Measurements from ENCODE around the gene MACF1. TPM values are rescaled to one million over a fixed set of nuclear protein-coding genes. Genes with fewer than 3 reads are reported as not detected.

Gene MACF1
- total and polyA plus RNA-seq, 2 donors (not counting 1 experiment from before 2014, with no cell fraction given): 64.1 to 159 TPM

DNA sequence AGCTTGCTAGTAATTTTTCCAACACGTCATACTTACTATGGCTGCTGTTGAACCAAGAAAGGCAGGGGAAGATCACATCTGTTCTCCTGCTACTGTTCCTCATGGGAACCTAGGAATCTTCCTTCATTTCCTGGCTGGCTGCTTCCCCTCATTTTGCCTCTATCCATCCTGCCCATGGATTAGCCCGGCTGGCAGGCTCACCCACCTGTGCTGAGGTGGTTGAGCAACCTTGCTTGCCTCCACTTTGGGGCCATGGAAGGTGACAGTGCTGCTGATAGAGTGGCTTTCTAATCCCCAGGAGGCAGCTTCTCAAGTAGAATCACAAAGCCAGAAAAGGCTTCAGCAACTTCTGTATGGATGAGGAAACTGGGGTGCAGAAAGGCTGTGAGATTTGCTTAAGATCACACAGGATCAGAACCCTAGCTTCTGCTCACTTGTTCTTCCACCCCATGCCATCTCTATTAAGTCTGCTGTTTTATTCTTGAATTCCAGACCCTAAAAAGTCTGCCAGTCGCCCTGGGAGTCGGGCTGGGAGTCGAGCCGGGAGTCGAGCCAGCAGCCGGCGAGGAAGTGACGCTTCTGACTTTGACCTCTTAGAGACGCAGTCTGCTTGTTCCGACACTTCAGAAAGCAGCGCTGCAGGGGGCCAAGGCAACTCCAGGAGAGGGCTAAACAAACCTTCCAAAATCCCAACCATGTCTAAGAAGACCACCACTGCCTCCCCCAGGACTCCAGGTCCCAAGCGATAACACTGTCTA, 280.7 kb downstream of the MACF1 start:
- peaks cover 0 to 55% of the 10 kb centered on the region in 2 experiments for H3K36me3 ChIP-seq (replicated peaks in 1 of 2; ENCODE audit: control extremely low read depth in 1 of 2, control insufficient read depth in 1 of 2, extremely low read depth in 1 of 2, insufficient read depth in 2 of 2, low read length in 1 of 2)
- Mint-ChIP-seq H3K27me3 (no peaks in the 10 kb centered on the region), H3K9me3 (ENCODE audit: insufficient read depth) (no peaks in the 10 kb centered on the region), H3K27ac (peak overlapping the region; percentile 32), H3K4me1 (no peaks in the 10 kb centered on the region), H3K4me3 (no peak overlapping the region)
- no peaks in the 10 kb centered on the region for H3K79me2 ChIP-seq (ENCODE audit: control insufficient read depth, insufficient read depth, low read length)
- H3K4me1 ChIP-seq (ENCODE audit: control insufficient read depth in 2 of 2, insufficient read depth in 2 of 2, low read length in 2 of 2): no peaks in the 10 kb centered on the region
- H2AFZ ChIP-seq (ENCODE audit: insufficient read depth, low read depth, low read length, poor library complexity, severe bottlenecking): no peak overlapping the region
- ChIA-PET POLR2A (no interaction called here), CTCF (no interaction called here)
- no peaks in the 10 kb centered on the region for H3K27me3 ChIP-seq (replicated peaks in 1 of 4; ENCODE audit: control extremely low read depth in 1 of 4, control insufficient read depth in 3 of 4, insufficient read depth in 4 of 4, low read length in 3 of 4)
- H3K9me3 ChIP-seq (ENCODE audit: control extremely low read depth in 1 of 3, control insufficient read depth in 2 of 3, insufficient read depth in 1 of 3, low read length in 2 of 3): no peaks in the 10 kb centered on the region
- H4K20me1 ChIP-seq (ENCODE audit: control insufficient read depth, insufficient read depth, low read length, poor library complexity, severe bottlenecking): no peaks in the 10 kb centered on the region
- no peak overlapping the region for H3K27ac ChIP-seq (ENCODE audit: low read length in 2 of 2)
- no peak for ATAC-seq (ENCODE audit: low read depth)
- no peak overlapping the region for H3K4me3 ChIP-seq (ENCODE audit: control extremely low read depth in 1 of 5, extremely low read depth in 1 of 5, insufficient read depth in 1 of 5, low read depth in 2 of 5, low read length in 4 of 5)
- WGBS (ENCODE audit: insufficient coverage): 98% methylated on average over 11 of the region's 14 CpGs
- H3K9ac ChIP-seq (ENCODE audit: low read length): no peak overlapping the region
- no peak for DNase-seq
- TF ChIP-seq, protein P1, sequence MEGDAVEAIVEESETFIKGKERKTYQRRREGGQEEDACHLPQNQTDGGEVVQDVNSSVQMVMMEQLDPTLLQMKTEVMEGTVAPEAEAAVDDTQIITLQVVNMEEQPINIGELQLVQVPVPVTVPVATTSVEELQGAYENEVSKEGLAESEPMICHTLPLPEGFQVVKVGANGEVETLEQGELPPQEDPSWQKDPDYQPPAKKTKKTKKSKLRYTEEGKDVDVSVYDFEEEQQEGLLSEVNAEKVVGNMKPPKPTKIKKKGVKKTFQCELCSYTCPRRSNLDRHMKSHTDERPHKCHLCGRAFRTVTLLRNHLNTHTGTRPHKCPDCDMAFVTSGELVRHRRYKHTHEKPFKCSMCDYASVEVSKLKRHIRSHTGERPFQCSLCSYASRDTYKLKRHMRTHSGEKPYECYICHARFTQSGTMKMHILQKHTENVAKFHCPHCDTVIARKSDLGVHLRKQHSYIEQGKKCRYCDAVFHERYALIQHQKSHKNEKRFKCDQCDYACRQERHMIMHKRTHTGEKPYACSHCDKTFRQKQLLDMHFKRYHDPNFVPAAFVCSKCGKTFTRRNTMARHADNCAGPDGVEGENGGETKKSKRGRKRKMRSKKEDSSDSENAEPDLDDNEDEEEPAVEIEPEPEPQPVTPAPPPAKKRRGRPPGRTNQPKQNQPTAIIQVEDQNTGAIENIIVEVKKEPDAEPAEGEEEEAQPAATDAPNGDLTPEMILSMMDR (IDR thresholded peaks at IDR 0.05): no peak
- no peak for TF ChIP-seq EZH2 (IDR thresholded peaks at IDR 0.05; ENCODE audit: borderline replicate concordance, insufficient read depth, low read depth, low read length, poor library complexity, severe bottlenecking)
- no peak overlapping the region for H3K4me2 ChIP-seq (replicated peaks; ENCODE audit: low read depth, low read length, poor library complexity, severe bottlenecking)
- intact Hi-C loops (cut with micrococcal nuclease): no loop called here

DNA sequence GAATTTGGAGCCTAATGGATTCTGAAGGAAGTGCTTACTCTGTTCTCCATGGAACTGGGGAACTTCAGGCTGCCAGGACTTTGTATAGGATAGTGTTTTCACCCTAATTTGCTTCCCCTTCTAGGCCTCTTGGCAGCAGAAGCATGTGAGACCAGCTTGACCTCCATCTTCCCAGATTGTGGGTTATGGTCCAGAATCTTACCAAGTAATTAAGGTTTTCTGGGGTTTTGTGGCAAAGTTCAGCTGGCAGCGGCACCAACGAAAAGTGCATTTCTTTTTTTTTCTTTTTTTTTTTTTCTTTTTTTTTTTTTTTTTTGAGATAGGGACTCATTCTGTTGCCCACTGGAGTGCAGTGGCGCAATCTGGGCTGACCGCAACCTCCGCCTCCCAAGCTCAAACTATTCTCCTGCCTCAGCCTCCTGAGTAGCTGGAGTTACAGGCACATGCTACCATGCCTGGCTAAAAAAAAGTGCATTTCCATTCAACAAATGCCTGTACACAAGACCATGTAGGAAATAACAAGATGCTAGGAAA, 283.6 kb downstream of the MACF1 start:
- Histone ChIP-seq H3K27ac (ENCODE audit: low read length in 2 of 2) (no peak overlapping the region), H3K36me3 (replicated peaks in 1 of 2; ENCODE audit: control extremely low read depth in 1 of 2, control insufficient read depth in 1 of 2, extremely low read depth in 1 of 2, insufficient read depth in 2 of 2, low read length in 1 of 2) (peaks cover 0 to 35% of the 10 kb centered on the region in 2 experiments), H4K20me1 (ENCODE audit: control insufficient read depth, insufficient read depth, low read length, poor library complexity, severe bottlenecking) (peaks cover 4% of the 10 kb centered on the region), H3K4me3 (ENCODE audit: control extremely low read depth in 1 of 5, extremely low read depth in 1 of 5, insufficient read depth in 1 of 5, low read depth in 2 of 5, low read length in 4 of 5) (no peak overlapping the region), H3K9ac (ENCODE audit: low read length) (no peak overlapping the region), H2AFZ (ENCODE audit: insufficient read depth, low read depth, low read length, poor library complexity, severe bottlenecking) (no peak overlapping the region), H3K79me2 (ENCODE audit: control insufficient read depth, insufficient read depth, low read length) (no peaks in the 10 kb centered on the region), H3K4me1 (ENCODE audit: control insufficient read depth in 2 of 2, insufficient read depth in 2 of 2, low read length in 2 of 2) (peaks cover 3 to 8% of the 10 kb centered on the region in 2 donors), H3K27me3 (replicated peaks in 1 of 4; ENCODE audit: control extremely low read depth in 1 of 4, control insufficient read depth in 3 of 4, insufficient read depth in 4 of 4, low read length in 3 of 4) (peaks cover 0 to 9% (median 4%) of the 10 kb centered on the region in 4 experiments), H3K9me3 (ENCODE audit: control extremely low read depth in 1 of 3, control insufficient read depth in 2 of 3, insufficient read depth in 1 of 3, low read length in 2 of 3) (no peaks in the 10 kb centered on the region), H3K4me2 (replicated peaks; ENCODE audit: low read depth, low read length, poor library complexity, severe bottlenecking) (no peak overlapping the region)
- ChIA-PET CTCF (interaction anchor here (0.6 to 1.7 kb wide), 2 partner anchors 27 to 51 kb away, joined by 3 to 12 read pairs; no protein-coding TSS in a partner anchor), POLR2A (no interaction called here)
- Mint-ChIP-seq H3K9me3 (ENCODE audit: insufficient read depth) (no peaks in the 10 kb centered on the region), H3K4me1 (peaks cover 9% of the 10 kb centered on the region), H3K27ac (no peak overlapping the region), H3K4me3 (no peak overlapping the region), H3K27me3 (peaks cover 6% of the 10 kb centered on the region)
- TF ChIP-seq EZH2 (IDR thresholded peaks at IDR 0.05; ENCODE audit: borderline replicate concordance, insufficient read depth, low read depth, low read length, poor library complexity, severe bottlenecking): no peak
- TF ChIP-seq, protein P1 (IDR thresholded peaks at IDR 0.05): no peak
- intact Hi-C loops (cut with micrococcal nuclease): no loop called here
- WGBS (ENCODE audit: insufficient coverage): 100% methylated on average over 3 of the region's 5 CpGs
- DNase-seq: no peak
- ATAC-seq (ENCODE audit: low read depth): no peak
